Breast epithelium (tissue), 3 donors: ENCODE measurements around the gene RPN2.

Experiments used
- CTCF ChIP-seq, 3 donors: fragments of 450-650 bp; IDR thresholded peaks; one replicate each; pipeline ENCODE4 v1.5.1; 2016 to 2017; ENCODE audit warnings: antibody characterized with exemption in 3 of 3, mild to moderate bottlenecking in 3 of 3, moderate library complexity in 3 of 3
- POLR2A ChIP-seq: fragments of 450-650 bp; IDR thresholded peaks from one replicate; pipeline ENCODE4 v1.6.1; 2016; ENCODE audit warnings: antibody characterized with exemption, mild to moderate bottlenecking, moderate library complexity
- POLR2AphosphoS5 ChIP-seq, 3 donors: sonication (generic); formaldehyde crosslinking; IDR thresholded peaks; one replicate each; pipeline ENCODE4 v1.6.1; 2017; ENCODE audit warnings: antibody characterized with exemption in 3 of 3

GRCh38 chr20:37245216-37246150, 66.4 kb downstream of the RPN2 start:
- TF ChIP-seq CTCF (IDR thresholded peaks at IDR 0.05) (no peak), POLR2AphosphoS5 (IDR thresholded peaks at IDR 0.05) (no peak), POLR2A (no peak)
